MM.1S (cell line): Measurements from ENCODE around the gene IQCN.
A peak's percentile ranks its signal among the peaks of the same experiment; 100 is the strongest.

Source experiments
- DNase-seq: peaks from one replicate; pipeline ENCODE4 v3.0.0-alpha.2; 2015
- H2AFZ ChIP-seq: fragments of 300-600 bp; sonication (generic); 2 replicates; pipeline ENCODE4 v1.6.0; 2016; ENCODE audit warnings: antibody characterized with exemption, low read length
- H3F3A ChIP-seq: fragments of 300-600 bp; sonication (generic); 2 replicates; pipeline ENCODE4 v1.6.1; 2016; ENCODE audit warnings: mild to moderate bottlenecking, antibody characterized with exemption, low read length, moderate library complexity, mixed read lengths; ENCODE audit not compliant: insufficient read depth
- H3K27ac ChIP-seq: fragments of 300-600 bp; sonication (generic); 2 replicates; pipeline ENCODE4 v1.5.1; 2016; ENCODE audit warnings: mild to moderate bottlenecking, low read length
- H3K27me3 ChIP-seq: fragments of 300-600 bp; sonication (generic); replicated peaks from 2 replicates; pipeline ENCODE4 v1.6.0; 2016; ENCODE audit warnings: low read length; ENCODE audit not compliant: insufficient read depth
- H3K36me3 ChIP-seq: fragments of 300-600 bp; sonication (generic); replicated peaks from 2 replicates; pipeline ENCODE4 v1.6.1; 2016; ENCODE audit warnings: mild to moderate bottlenecking, low read length, mixed read lengths; ENCODE audit not compliant: insufficient read depth
- H3K4me1 ChIP-seq: fragments of 300-600 bp; sonication (generic); 2 replicates; pipeline ENCODE4 v1.6.1; 2016; ENCODE audit warnings: low read length, mixed read lengths
- H3K4me2 ChIP-seq: fragments of 300-600 bp; sonication (generic); 2 replicates; pipeline ENCODE4 v1.6.0; 2016; ENCODE audit warnings: low read depth, low read length
- H3K4me3 ChIP-seq: fragments of 300-600 bp; sonication (generic); 2 replicates; pipeline ENCODE4 v1.5.1; 2016; ENCODE audit warnings: low read length, mixed read lengths
- H3K79me2 ChIP-seq: fragments of 300-600 bp; sonication (generic); 2 replicates; pipeline ENCODE4 v1.6.1; 2016; ENCODE audit warnings: mixed run types, low read length, mixed read lengths
- H3K9ac ChIP-seq: fragments of 300-600 bp; sonication (generic); 2 replicates; pipeline ENCODE4 v1.6.1; 2016; ENCODE audit warnings: low read length, mixed read lengths
- H3K9me2 ChIP-seq: fragments of 300-600 bp; sonication (generic); replicated peaks from 2 replicates; pipeline ENCODE4 v1.6.1; 2016; ENCODE audit warnings: mild to moderate bottlenecking, low read length, mixed read lengths; ENCODE audit not compliant: insufficient read depth
- H3K9me3 ChIP-seq: fragments of 300-600 bp; sonication (generic); replicated peaks from 2 replicates; pipeline ENCODE4 v1.6.1; 2016; ENCODE audit warnings: mild to moderate bottlenecking, low read length, mixed read lengths; ENCODE audit not compliant: insufficient read depth
- H4K20me1 ChIP-seq: fragments of 300-600 bp; sonication (generic); 2 replicates; pipeline ENCODE4 v1.6.1; 2016; ENCODE audit warnings: mild to moderate bottlenecking, low read length, moderate library complexity, mixed read lengths; ENCODE audit not compliant: insufficient read depth
- CTCF ChIP-seq: fragments of 300-600 bp; sonication (generic); IDR thresholded peaks from 2 replicates; pipeline ENCODE4 v1.5.1; 2016; ENCODE audit warnings: antibody characterized with exemption, low read length, mixed read lengths
- EZH2 ChIP-seq: fragments of 300-600 bp; sonication (generic); optimal IDR thresholded peaks from 2 replicates; pipeline ENCODE3; 2017; ENCODE audit warnings: low read depth, mild to moderate bottlenecking, antibody characterized with exemption, low read length, mixed read lengths
- EZH2phosphoT487 ChIP-seq: fragments of 300-600 bp; sonication (generic); IDR thresholded peaks from 2 replicates; pipeline ENCODE4 v1.6.1; 2018; ENCODE audit warnings: antibody characterized with exemption, low read length

The IQCN gene

GRCh38 chr19:18274219-18274780 lies at the start of gene IQCN:
Gene IQCN (minus strand): TSS chr19:18274452. CDS start chr19:18269478, 4,974 bp downstream.
- Histone ChIP-seq H3K4me1 (0 out of 2 replicates have a peak, but pooled peaks cover 2% of the 10 kb centered on the region), H3K4me2 (no peak within 1 kb of the TSS), H3K9me3 (no peaks in the 10 kb centered on the region), H3K27ac (no peak within 1 kb of the TSS), H3F3A (peaks cover 5% of the 10 kb centered on the region; the same call in 1 of the 2 replicates), H4K20me1 (no peaks in the 10 kb centered on the region), H3K4me3 (no peak within 1 kb of the TSS), H3K27me3 (peaks cover 6% of the 10 kb centered on the region; the same call in 1 of the 2 replicates), H3K36me3 (no peaks in the 10 kb centered on the region), H3K79me2 (peaks cover 15% of the 10 kb centered on the region), H3K9me2 (no peaks in the 10 kb centered on the region), H2AFZ (no peak within 1 kb of the TSS), H3K9ac (no peak within 1 kb of the TSS)
- DNase-seq, result no peak
- TF ChIP-seq CTCF (no peak), EZH2phosphoT487 (no peak), EZH2 (no peak)

GRCh38 chr19:18322759-18323460 lies 48.7 kb upstream of the IQCN start, which contains the start of gene LSM4:
Gene LSM4 (minus strand): TSS chr19:18323076. CDS start chr19:18323020, 56 bp downstream.
- peak; percentile 99 for DNase-seq
- TF ChIP-seq CTCF (peak; percentile 48), EZH2 (no peak)
- no peaks in the 10 kb centered on the region for H3K9me3 ChIP-seq
- H3K4me3 ChIP-seq, result peak within 1 kb of the TSS; percentile 84
- peaks cover 44% of the 10 kb centered on the region for H3K79me2 ChIP-seq
- H2AFZ ChIP-seq, result peak within 1 kb of the TSS; percentile 86
- peak within 1 kb of the TSS; percentile 80 for H3K27ac ChIP-seq
- H3F3A ChIP-seq, result peaks cover 10% of the 10 kb centered on the region
- H3K27me3 ChIP-seq, result no peaks in the 10 kb centered on the region
- no peaks in the 10 kb centered on the region for H3K36me3 ChIP-seq
- H3K4me1 ChIP-seq, result peaks cover 17% of the 10 kb centered on the region
- H3K9me2 ChIP-seq, result no peaks in the 10 kb centered on the region
- H3K9ac ChIP-seq, result peak within 1 kb of the TSS; percentile 93
- peak within 1 kb of the TSS; percentile 93 for H3K4me2 ChIP-seq
- no peaks in the 10 kb centered on the region for H4K20me1 ChIP-seq

- Histone ChIP-seq H3K4me3 (peak overlapping the region; percentile 84), H3K4me2 (peak overlapping the region; percentile 82), H3K27ac (peak overlapping the region; percentile 58), H3K27me3 (no peaks in the 10 kb centered on the region), H3K36me3 (no peaks in the 10 kb centered on the region), H3F3A (peaks cover 10% of the 10 kb centered on the region), H4K20me1 (no peaks in the 10 kb centered on the region), H3K9me2 (no peaks in the 10 kb centered on the region), H2AFZ (peak overlapping the region; percentile 57; the same call in 1 of the 2 replicates), H3K4me1 (peaks cover 17% of the 10 kb centered on the region), H3K9me3 (no peaks in the 10 kb centered on the region), H3K9ac (peak overlapping the region; percentile 93), H3K79me2 (peaks cover 46% of the 10 kb centered on the region)
- TF ChIP-seq EZH2phosphoT487 (no peak), EZH2 (no peak), CTCF (peak; percentile 27)
- peak; percentile 53 for DNase-seq
These were observed 48.1 kb upstream of the IQCN start for GRCh38 chr19:18322318-18322758.
